ENCODE data around the gene C4orf54.

DNA sequence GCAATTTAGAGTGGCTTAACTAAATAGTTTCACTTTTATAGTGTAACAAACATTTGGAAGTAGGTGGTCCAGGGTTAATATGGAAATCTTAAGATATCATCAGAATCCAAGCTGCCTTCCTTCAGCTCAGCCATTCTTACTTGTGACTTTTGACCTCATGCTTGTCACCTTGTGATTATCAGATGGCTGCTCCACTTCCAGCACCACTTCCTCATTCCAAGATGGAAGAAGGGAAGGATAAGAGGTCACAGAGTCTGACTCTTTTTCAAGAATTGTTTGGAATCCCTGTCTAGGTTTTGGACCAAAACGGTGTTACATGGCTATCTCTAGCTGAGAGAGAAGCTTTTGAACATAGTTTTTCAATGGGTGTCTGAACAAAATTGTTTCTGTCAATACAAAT, 43.1 kb downstream of the C4orf54 start:
- TF ChIP-seq TCF3 (IDR thresholded peaks at IDR 0.05; ENCODE audit: borderline replicate concordance, insufficient read depth, low read depth, low read length) (no peak), HDAC2 (IDR thresholded peaks at IDR 0.05) (no peak), ZSCAN29 (IDR thresholded peaks at IDR 0.05) (no peak), RAD21 (IDR thresholded peaks at IDR 0.05; ENCODE audit: insufficient read depth, low read depth, low read length) (no peak), POLR2A (IDR thresholded peaks at IDR 0.05; ENCODE audit: low read depth, low read length) (no peak), SIX5 (IDR thresholded peaks at IDR 0.05; ENCODE audit: low read depth, low read length, severe bottlenecking) (no peak)
- TF ChIP-seq, protein P1, sequence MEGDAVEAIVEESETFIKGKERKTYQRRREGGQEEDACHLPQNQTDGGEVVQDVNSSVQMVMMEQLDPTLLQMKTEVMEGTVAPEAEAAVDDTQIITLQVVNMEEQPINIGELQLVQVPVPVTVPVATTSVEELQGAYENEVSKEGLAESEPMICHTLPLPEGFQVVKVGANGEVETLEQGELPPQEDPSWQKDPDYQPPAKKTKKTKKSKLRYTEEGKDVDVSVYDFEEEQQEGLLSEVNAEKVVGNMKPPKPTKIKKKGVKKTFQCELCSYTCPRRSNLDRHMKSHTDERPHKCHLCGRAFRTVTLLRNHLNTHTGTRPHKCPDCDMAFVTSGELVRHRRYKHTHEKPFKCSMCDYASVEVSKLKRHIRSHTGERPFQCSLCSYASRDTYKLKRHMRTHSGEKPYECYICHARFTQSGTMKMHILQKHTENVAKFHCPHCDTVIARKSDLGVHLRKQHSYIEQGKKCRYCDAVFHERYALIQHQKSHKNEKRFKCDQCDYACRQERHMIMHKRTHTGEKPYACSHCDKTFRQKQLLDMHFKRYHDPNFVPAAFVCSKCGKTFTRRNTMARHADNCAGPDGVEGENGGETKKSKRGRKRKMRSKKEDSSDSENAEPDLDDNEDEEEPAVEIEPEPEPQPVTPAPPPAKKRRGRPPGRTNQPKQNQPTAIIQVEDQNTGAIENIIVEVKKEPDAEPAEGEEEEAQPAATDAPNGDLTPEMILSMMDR (IDR thresholded peaks at IDR 0.05 in 2 of 3, conservative IDR thresholded peaks at IDR 0.05 in 1 of 3; ENCODE audit: control insufficient read depth in 2 of 3, extremely low read depth in 1 of 3, insufficient read depth in 1 of 3, low read depth in 3 of 3, low read length in 3 of 3): no peak
- TF ChIP-seq, protein P2, sequence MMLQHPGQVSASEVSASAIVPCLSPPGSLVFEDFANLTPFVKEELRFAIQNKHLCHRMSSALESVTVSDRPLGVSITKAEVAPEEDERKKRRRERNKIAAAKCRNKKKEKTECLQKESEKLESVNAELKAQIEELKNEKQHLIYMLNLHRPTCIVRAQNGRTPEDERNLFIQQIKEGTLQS (IDR thresholded peaks at IDR 0.05; ENCODE audit: borderline replicate concordance, extremely low read depth, low read depth, low read length): no peak
